ENCODE data around the gene ADPRHL1.

GRCh38 chr13:113412440-113412839, 40.8 kb downstream of the ADPRHL1 start:
- TF ChIP-seq, protein P1, sequence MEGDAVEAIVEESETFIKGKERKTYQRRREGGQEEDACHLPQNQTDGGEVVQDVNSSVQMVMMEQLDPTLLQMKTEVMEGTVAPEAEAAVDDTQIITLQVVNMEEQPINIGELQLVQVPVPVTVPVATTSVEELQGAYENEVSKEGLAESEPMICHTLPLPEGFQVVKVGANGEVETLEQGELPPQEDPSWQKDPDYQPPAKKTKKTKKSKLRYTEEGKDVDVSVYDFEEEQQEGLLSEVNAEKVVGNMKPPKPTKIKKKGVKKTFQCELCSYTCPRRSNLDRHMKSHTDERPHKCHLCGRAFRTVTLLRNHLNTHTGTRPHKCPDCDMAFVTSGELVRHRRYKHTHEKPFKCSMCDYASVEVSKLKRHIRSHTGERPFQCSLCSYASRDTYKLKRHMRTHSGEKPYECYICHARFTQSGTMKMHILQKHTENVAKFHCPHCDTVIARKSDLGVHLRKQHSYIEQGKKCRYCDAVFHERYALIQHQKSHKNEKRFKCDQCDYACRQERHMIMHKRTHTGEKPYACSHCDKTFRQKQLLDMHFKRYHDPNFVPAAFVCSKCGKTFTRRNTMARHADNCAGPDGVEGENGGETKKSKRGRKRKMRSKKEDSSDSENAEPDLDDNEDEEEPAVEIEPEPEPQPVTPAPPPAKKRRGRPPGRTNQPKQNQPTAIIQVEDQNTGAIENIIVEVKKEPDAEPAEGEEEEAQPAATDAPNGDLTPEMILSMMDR (IDR thresholded peaks at IDR 0.05 in 8 of 11, conservative IDR thresholded peaks at IDR 0.05 in 3 of 11): no peak
- TF ChIP-seq POLR2A (IDR thresholded peaks at IDR 0.05) (no peak), POLR2AphosphoS5 (IDR thresholded peaks at IDR 0.05) (no peak)

All from spleen (tissue), 7 donors.